T-helper 1 cell (primary cell): ENCODE measurements around the gene RAD51B.
A peak's percentile ranks its signal among the peaks of the same experiment; 100 is the strongest.

ENCODE experiments used
- DNase-seq, 5 donors: peaks; one replicate each; pipeline ENCODE4 v3.0.0-alpha.2; 2012 to 2020

The RAD51B gene

GRCh38 chr14:67835596-67835995 lies 16.0 kb downstream of the RAD51B start:
- DNase-seq = no peak

DNA sequence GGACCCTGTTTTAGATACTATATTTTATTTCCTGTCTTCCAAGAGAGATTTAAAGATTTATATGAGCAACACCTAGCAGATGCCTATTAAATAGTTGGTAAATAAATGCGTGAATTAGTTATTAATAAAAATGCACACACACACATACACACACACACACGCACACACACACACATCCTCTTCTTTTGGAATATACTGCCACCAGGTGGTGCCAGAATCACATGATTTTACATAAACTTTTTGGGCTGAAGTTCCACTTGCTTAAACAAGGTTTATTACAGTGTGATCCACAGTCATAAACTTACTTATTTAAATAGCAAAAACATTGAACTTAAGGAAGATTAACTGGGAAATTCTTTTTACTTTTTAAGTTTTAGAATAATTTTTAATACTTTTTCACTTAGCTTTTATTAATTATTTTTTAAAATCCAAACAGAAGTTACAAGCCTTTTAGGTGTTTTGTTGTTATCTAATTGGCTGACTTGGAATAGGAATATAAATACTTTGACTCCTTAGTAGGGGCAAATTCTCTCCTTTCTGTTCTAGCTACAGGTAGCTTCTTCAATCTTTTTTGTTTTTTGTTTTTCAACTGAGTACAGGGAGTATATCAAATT lies 17.5 kb downstream of the RAD51B start:
- DNase-seq = peak in 4 of 5 donors; percentile 34 to 66 (median 45)

DNA sequence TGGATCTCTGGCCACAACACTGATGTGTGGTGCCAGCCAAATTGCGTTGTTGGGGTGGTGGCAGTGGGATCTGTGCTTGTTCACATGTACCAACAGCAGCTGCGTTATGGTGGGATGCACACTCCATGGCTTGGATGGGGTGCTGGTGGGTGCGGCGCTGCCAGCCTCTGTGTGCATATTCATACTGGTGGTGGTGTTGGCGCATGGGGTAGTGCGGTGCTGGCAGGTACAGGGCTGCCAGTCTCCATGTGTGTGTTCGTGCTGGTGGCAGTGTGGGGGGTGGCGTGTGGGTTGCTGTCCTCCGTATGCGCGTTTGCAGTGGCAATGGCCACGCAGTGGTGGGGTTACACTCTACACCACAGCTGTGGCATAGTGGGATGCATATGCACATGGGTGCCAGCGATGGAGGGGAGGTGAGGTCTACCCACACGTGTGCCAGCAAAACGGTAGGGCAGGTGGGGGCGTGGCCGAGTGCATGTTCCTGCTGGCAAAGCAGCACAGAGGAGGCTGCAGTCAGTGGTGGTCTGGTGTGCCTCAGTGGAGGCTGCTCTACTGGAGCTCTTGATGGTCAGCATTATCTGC lies 26.5 kb downstream of the RAD51B start:
- no peak for DNase-seq

GRCh38 chr14:67850066-67850830 lies 30.7 kb downstream of the RAD51B start:
- DNase-seq = no peak

- DNase-seq = no peak
Observed at GRCh38 chr14:67851785-67852410, 32.3 kb downstream of the RAD51B start.

DNA sequence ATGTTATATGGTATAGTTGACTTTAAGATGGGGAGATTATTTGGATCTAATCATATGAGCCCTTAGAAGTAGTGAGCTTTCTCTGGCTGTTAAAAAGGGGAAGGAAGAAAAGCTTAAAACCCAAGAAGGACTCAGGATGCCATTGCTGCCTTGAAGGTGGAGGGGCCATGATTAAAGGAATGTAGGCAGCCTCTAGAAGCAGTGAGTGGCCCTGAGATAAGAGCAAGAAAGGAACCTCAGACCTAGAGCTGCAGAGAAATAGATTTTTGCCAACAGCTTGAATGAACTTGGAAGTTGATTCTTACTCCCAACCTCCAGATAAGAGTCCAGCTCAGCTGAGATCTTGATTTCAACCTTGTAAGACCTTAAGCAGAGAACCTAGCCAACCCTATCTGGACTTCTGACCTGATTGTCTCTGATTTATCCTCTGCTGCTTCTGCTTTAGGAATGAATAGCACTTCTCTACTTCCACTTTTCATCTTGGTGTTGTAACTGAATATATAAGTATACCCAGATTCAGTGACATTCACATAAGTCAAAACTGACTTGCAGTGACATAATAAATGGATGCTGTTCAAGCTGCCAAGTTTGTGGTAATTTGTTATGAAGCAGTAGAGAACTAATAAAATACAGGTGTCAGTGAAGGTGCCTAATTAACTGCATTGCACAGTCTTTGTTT lies 33.5 kb downstream of the RAD51B start:
- no peak for DNase-seq

DNA sequence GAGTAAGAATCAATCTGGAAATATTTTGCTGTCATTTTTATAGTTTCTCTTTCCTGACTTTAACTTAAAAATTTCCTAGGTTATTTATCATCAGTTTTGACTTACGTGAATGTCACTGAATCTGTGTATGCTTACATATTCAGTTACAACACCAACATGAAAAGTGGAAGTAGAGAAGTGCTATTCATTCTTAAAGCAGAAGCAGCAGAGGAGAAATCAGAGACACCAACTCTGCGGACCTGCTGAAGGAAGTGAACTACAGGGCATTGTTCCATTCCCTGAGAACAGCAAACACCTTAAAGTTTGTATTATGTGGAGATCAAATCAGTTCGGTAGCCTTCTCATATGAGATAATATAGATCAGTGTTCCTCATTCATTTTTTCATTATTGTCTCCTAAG lies 34.1 kb downstream of the RAD51B start:
- DNase-seq = no peak

GRCh38 chr14:67856827-67857226 lies 37.2 kb downstream of the RAD51B start:
- no peak for DNase-seq

GRCh38 chr14:67857778-67858350 lies 38.3 kb downstream of the RAD51B start:
- no peak for DNase-seq

GRCh38 chr14:67859169-67859749 lies 39.7 kb downstream of the RAD51B start:
- no peak for DNase-seq

GRCh38 chr14:67863223-67863622 lies 43.6 kb downstream of the RAD51B start:
- no peak for DNase-seq

DNA sequence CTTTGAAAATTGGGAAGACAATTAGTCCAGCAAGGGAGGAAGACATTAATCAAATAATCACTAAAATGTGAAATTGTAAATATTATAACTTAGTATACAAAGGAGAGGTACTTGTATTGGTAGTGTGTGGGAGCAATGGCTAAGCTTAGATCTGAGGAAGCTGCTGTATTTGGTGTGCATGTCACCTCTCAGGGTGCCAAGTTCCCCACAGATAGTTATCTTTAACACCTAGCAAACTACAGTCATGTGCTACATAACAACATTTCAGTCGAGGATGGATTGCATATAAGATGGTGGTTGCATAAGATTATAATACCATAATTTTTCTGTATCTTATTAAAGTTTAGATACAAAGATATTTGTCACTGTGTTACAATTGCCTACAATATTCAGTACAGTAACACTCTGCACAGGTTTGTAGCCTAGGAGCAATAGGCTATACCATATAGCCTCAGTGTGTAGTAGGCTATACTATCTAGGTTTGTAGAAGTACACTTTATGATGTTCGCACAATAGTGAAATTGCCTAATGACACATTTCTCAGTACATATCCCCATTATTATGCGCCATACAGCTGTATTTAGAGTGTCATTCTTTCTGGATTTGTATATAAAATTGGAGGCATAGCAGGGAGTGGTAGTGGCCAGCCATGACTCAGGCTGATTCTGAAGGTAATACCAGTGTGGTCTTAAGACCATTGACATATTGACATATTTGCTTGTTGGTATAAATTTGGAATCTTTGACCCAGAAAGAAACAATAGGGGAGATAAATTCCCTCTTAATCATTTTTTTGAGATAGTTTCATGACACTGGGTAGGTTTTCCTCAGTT lies 55.8 kb downstream of the RAD51B start:
- DNase-seq = no peak

DNA sequence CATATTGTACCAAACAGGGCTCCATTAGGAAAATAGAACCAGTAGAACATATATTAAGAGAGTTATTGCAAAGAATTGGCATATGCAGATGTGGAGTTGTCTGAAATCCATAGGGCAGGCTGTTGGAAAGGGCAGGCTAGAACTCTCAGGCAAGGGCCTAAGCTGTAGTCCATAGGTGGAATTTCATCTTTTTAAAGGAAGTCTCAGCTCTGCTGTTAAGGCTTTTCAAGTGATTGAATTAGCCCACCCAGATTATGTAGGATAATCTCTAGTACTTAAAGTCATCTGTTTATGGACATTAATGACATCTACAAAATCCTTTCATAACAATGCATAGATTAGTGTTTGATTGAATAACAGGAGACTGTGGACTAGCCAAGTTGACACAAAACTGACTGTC lies 59.4 kb downstream of the RAD51B start:
- no peak for DNase-seq

GRCh38 chr14:67881225-67881624 lies 61.6 kb downstream of the RAD51B start:
- DNase-seq = peak in 1 of 5 donors; percentile 16

DNA sequence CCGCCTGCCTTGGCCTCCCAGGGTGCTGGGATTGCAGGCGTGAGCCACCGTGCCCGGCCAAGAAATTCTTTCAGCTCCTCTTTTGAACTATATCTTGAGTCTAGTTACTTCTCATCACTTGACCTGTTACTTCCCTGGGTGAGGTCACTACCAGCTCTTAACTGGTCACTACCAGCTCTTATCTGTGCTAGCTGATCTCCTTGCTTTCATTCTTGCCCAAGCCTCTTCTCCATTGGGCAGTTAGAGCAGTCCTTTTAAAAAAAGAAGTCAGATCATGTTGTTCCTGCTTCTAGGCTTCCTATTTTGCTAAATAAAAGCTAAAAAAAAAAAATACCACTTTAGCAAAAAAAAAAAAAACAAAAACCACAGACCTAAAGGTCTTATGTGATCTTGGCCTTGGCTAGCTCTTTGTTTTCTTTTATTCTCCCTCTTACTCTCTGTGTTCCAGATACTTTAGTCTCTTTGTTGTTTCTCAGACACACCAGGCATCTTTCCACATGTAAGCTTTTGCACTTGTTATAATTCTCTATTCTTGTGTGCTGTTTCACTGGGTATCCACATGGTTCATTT lies 63.5 kb downstream of the RAD51B start:
- DNase-seq = no peak

GRCh38 chr14:67883717-67884116 lies 64.1 kb downstream of the RAD51B start:
- DNase-seq = no peak

GRCh38 chr14:67886191-67886590 lies 66.6 kb downstream of the RAD51B start:
- DNase-seq = no peak

GRCh38 chr14:67887478-67887877 lies 67.9 kb downstream of the RAD51B start:
- DNase-seq = no peak

GRCh38 chr14:67889455-67889854 lies 69.9 kb downstream of the RAD51B start:
- DNase-seq = no peak

GRCh38 chr14:67892466-67893100 lies 73.0 kb downstream of the RAD51B start:
- DNase-seq = no peak

DNA sequence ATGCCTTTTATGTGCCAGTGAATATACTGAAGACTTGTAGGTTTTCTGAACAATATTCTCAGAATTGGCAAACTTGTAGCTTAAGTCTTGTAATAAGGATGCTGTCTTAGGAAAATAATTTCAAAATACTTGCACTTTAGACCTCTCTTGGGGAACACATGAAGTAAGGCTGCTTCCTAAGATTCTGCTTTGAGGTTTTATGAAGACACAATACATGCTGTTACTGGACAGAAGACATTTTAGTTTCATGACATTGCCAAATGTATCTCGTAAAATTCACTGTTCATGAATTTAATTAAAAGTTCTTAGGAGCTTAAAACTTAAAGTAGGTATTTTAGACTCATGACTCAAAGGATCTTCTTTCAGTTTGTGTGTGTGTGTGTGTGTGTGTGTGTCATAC lies 80.7 kb downstream of the RAD51B start:
- DNase-seq = no peak
